Right atrium auricular region (tissue), 2 donors: ENCODE data around the gene TSHR. TPM values are rescaled to one million over a fixed set of nuclear protein-coding genes. Genes with fewer than 3 reads are reported as not detected.

Experiments used
- DNase-seq: peaks from one replicate; pipeline ENCODE4 v3.0.0-alpha.2; 2019; ENCODE audit warnings: low spot score
- H3K27ac ChIP-seq, 2 donors: fragments of 200-600 bp; sonication (generic); 1 replicate in 1 of 2; 2 replicates in 1 of 2; pipeline ENCODE4 v1.5.1; 2016 to 2019
- H3K27me3 ChIP-seq, 2 donors: fragments of 200-600 bp; sonication (generic); one replicate each; pipeline versions ENCODE4 v1.5.1 to v1.6.0; 2017 to 2019
- H3K36me3 ChIP-seq: fragments of 200-600 bp; sonication (generic); one replicate; pipeline ENCODE4 v1.5.1; 2016
- H3K4me1 ChIP-seq, 2 donors: fragments of 200-600 bp; sonication (generic); one replicate each; pipeline versions ENCODE4 v1.5.1 to v1.6.0; 2017 to 2019
- H3K4me3 ChIP-seq, 2 donors: fragments of 200-600 bp; sonication (generic); 1 replicate in 1 of 2; 2 replicates in 1 of 2; pipeline ENCODE4 v1.5.1; 2017 to 2019; ENCODE audit warnings: mild to moderate bottlenecking in 1 of 2, moderate library complexity in 1 of 2
- H3K9me3 ChIP-seq, 2 donors: fragments of 200-600 bp; sonication (generic); one replicate each; pipeline ENCODE4 v1.5.1; 2019
- total RNA-seq, 2 donors: library from RNA; depleted of rRNA; stranded (reverse); fragments of >200 nt; gene quantifications; one replicate each; pipeline ENCODE4 v1.1.0, GENCODE V29; 2016
- TF ChIP-seq, protein P1 (sequence below), 2 donors: fragments of 200-600 bp; sonication (generic); IDR thresholded peaks; one replicate each; pipeline ENCODE4 v1.5.1; 2019; ENCODE audit warnings: antibody characterized with exemption in 2 of 2

Gene TSHR
- total RNA-seq, 2 donors from 2014 or later: not detected

- no peaks in the 10 kb centered on the region for H3K9me3 ChIP-seq
- TF ChIP-seq, protein P1, sequence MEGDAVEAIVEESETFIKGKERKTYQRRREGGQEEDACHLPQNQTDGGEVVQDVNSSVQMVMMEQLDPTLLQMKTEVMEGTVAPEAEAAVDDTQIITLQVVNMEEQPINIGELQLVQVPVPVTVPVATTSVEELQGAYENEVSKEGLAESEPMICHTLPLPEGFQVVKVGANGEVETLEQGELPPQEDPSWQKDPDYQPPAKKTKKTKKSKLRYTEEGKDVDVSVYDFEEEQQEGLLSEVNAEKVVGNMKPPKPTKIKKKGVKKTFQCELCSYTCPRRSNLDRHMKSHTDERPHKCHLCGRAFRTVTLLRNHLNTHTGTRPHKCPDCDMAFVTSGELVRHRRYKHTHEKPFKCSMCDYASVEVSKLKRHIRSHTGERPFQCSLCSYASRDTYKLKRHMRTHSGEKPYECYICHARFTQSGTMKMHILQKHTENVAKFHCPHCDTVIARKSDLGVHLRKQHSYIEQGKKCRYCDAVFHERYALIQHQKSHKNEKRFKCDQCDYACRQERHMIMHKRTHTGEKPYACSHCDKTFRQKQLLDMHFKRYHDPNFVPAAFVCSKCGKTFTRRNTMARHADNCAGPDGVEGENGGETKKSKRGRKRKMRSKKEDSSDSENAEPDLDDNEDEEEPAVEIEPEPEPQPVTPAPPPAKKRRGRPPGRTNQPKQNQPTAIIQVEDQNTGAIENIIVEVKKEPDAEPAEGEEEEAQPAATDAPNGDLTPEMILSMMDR (IDR thresholded peaks at IDR 0.05): no peak
- no peaks in the 10 kb centered on the region for H3K4me1 ChIP-seq
- no peaks in the 10 kb centered on the region for H3K27me3 ChIP-seq
- no peaks in the 10 kb centered on the region for H3K36me3 ChIP-seq
- no peak for DNase-seq
- H3K4me3 ChIP-seq: no peak overlapping the region
- no peak overlapping the region for H3K27ac ChIP-seq
Observed at GRCh38 chr14:81125536-81125935, 170.1 kb downstream of the TSHR start.

DNA sequence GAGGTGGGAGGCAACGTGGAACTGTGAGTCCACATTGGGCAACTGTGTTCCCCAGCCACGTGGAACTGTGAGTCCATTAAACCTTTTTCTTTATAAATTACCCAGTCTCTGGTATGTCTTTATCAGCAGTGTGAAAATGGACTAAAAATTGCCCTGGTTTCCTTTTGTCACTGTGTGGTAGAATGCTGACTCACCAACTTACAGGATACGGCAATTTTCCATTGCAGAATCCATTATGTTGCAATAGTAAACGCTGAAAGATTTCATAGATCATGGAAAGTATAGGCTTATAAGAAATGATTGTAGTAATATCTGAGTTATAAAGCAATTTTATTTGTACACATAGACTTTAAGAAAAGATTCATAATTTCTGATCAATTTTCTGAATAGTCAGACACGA is 172.4 kb downstream of the TSHR start:
- TF ChIP-seq, protein P1 (IDR thresholded peaks at IDR 0.05): no peak
- Histone ChIP-seq H3K36me3 (no peaks in the 10 kb centered on the region), H3K9me3 (no peaks in the 10 kb centered on the region), H3K4me1 (no peaks in the 10 kb centered on the region), H3K27me3 (no peaks in the 10 kb centered on the region), H3K4me3 (no peak overlapping the region), H3K27ac (no peak overlapping the region)
- DNase-seq: no peak

GRCh38 chr14:81129242-81129641 is 173.8 kb downstream of the TSHR start:
- H3K27me3 ChIP-seq: no peaks in the 10 kb centered on the region
- no peak for DNase-seq
- H3K27ac ChIP-seq: no peak overlapping the region
- H3K9me3 ChIP-seq: no peaks in the 10 kb centered on the region
- no peak overlapping the region for H3K4me3 ChIP-seq
- TF ChIP-seq, protein P1 (IDR thresholded peaks at IDR 0.05): no peak
- no peaks in the 10 kb centered on the region for H3K4me1 ChIP-seq
- no peaks in the 10 kb centered on the region for H3K36me3 ChIP-seq

GRCh38 chr14:81132468-81132867 is 177.0 kb downstream of the TSHR start:
- H3K27me3 ChIP-seq: no peaks in the 10 kb centered on the region
- no peaks in the 10 kb centered on the region for H3K4me1 ChIP-seq
- DNase-seq: no peak
- TF ChIP-seq, protein P1 (IDR thresholded peaks at IDR 0.05): no peak
- no peak overlapping the region for H3K4me3 ChIP-seq
- H3K9me3 ChIP-seq: no peaks in the 10 kb centered on the region
- no peaks in the 10 kb centered on the region for H3K36me3 ChIP-seq
- no peak overlapping the region for H3K27ac ChIP-seq

DNA sequence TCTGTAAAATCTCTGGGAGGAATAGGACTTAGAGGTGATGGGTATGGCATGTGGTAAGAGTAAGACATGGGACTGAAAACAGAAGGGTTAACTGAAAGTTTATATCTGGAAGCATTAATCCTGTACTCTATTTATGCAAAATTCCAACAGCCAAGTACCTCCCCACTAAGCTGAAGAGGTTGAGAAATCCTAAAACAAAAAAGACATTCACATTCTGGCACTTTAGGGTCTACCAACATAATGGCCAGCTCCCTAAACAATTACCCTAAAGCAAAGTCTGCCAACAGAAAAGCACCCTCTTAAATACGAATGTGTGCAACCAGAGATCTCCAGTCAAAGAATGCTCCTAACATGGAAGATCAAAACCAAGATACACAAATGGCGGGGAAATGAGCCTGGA is 178.0 kb downstream of the TSHR start:
- TF ChIP-seq, protein P1 (IDR thresholded peaks at IDR 0.05): no peak
- no peak for DNase-seq

GRCh38 chr14:81137316-81137715 is 181.9 kb downstream of the TSHR start:
- TF ChIP-seq, protein P1 (IDR thresholded peaks at IDR 0.05): no peak
- no peaks in the 10 kb centered on the region for H3K4me1 ChIP-seq
- no peaks in the 10 kb centered on the region for H3K9me3 ChIP-seq
- DNase-seq: no peak
- H3K27ac ChIP-seq: no peak overlapping the region
- H3K27me3 ChIP-seq: no peaks in the 10 kb centered on the region
- no peak overlapping the region for H3K4me3 ChIP-seq
- H3K36me3 ChIP-seq: no peaks in the 10 kb centered on the region

More for the DNA sequence above, 178.0 kb downstream of the TSHR start:
- Histone ChIP-seq H3K27me3 (no peaks in the 10 kb centered on the region), H3K27ac (no peak overlapping the region), H3K9me3 (no peaks in the 10 kb centered on the region), H3K36me3 (no peaks in the 10 kb centered on the region), H3K4me3 (no peak overlapping the region), H3K4me1 (no peaks in the 10 kb centered on the region)
